ENCODE measurements around the gene GPR176.

The GPR176 gene

DNA sequence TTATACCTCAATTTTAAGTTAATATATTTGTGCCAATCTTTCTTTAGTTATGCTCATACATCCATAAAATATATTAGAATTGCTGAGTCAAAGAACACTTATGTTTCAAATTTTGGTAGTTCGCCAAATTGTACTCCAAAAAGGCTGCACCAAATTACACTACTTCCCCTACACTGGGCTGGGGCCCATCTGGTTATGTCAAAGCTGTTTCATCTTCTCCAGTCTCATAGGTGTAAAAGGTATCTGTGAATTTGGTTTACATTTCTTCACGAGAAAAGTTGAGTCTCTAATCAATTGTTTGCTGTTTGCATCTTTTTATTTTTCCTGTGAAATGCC is 138.1 kb downstream of the GPR176 start:
- no peak for DNase-seq (ENCODE audit: low spot score)
- peak overlapping the region; percentile 86 for H3K4me3 Mint-ChIP-seq
- peaks cover 18% of the 10 kb centered on the region for H3K27me3 Mint-ChIP-seq (ENCODE audit: low read depth)
- peaks cover 4% of the 10 kb centered on the region for H3K36me3 Mint-ChIP-seq (ENCODE audit: low read depth)
- H3K4me1 Mint-ChIP-seq (ENCODE audit: low read depth): peaks cover 38% of the 10 kb centered on the region
- peaks cover 3% of the 10 kb centered on the region for H3K9me3 Mint-ChIP-seq
- H3K27ac Mint-ChIP-seq: peak overlapping the region; percentile 78

DNA sequence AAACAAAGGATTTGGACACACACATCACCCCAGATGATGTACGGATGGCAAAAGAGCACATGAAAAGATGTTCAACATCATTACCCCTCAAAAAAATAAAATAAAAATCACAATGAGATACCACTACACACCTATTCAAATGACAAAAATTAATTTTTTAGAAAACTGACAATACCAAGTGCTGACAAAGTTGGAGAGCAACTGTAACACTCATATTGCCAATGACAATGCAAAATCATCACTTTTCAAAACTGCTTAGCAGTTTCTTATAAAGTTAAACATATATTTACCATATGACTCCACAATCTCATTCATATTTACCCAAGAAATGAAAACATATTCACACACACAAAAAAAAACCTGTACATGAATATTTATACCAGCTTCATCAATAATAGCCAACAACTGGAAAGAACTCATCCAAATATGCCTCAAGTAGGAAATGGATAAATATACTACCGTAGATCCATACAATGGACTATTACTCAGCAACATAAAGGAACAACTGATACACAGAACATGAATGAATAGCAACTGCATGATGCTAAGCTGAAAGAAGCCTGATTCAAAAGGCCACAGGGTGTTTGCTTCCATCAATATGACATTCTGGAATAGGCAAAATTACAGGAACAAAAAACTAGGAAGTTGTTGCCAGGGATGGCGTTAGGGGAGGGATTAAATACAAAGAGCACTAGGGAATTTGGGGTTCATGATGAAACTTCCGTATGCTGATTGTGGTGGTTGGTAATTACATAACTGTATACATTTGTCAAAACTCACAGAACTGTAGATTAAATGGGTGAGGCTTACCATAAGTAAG is 138.7 kb downstream of the GPR176 start:
- Mint-ChIP-seq H3K9me3 (peaks cover 3% of the 10 kb centered on the region), H3K36me3 (ENCODE audit: low read depth) (peaks cover 4% of the 10 kb centered on the region), H3K4me3 (peak overlapping the region; percentile 52), H3K27me3 (ENCODE audit: low read depth) (peaks cover 20% of the 10 kb centered on the region), H3K4me1 (ENCODE audit: low read depth) (peaks cover 36% of the 10 kb centered on the region), H3K27ac (no peak overlapping the region)
- DNase-seq (ENCODE audit: low spot score): no peak

DNA sequence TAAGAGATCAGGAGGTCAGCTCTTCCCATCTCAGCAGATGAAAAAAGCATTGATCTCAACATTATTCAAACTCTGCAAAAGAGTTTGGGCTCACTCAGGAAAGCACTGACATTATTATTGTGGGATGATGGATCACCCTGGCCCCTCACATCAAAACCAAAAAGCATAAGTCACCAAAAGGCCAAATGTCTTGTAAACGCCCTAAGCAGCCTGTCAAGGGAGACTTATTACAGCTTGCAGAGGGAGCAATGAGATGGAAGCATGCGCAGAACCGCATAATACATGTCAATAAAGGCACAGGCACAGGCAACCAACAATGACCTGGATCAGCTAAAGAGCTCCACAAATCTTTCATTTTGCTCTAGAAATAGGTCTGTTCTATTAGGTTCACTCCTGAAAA is 142.0 kb downstream of the GPR176 start:
- no peak overlapping the region for H3K27ac Mint-ChIP-seq
- peaks cover 3% of the 10 kb centered on the region for H3K9me3 Mint-ChIP-seq
- H3K36me3 Mint-ChIP-seq (ENCODE audit: low read depth): no peaks in the 10 kb centered on the region
- DNase-seq (ENCODE audit: low spot score): no peak
- H3K4me1 Mint-ChIP-seq (ENCODE audit: low read depth): peaks cover 33% of the 10 kb centered on the region
- peaks cover 20% of the 10 kb centered on the region for H3K27me3 Mint-ChIP-seq (ENCODE audit: low read depth)
- H3K4me3 Mint-ChIP-seq: no peak overlapping the region

DNA sequence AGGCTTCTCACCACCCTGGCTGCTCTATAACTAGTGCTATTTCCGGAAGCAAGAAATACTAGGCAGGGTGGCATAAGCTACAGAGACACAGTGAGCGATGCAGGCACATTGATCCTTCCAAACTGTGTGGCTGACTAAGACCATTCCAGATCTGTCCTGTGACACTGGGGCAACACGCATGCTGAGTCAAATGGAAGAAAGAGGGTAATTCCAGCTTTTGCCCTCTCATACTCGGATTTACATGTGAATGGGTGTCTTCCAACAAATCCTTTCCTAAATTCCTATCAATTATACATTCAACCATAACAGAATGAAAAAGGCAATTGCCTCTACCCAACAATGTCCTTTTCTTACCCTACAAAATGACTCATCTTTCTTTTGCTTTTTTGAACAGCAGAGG is 142.6 kb downstream of the GPR176 start:
- no peaks in the 10 kb centered on the region for H3K36me3 Mint-ChIP-seq (ENCODE audit: low read depth)
- no peak for DNase-seq (ENCODE audit: low spot score)
- H3K27ac Mint-ChIP-seq: no peak overlapping the region
- H3K9me3 Mint-ChIP-seq: peaks cover 3% of the 10 kb centered on the region
- H3K4me3 Mint-ChIP-seq: no peak overlapping the region
- H3K27me3 Mint-ChIP-seq (ENCODE audit: low read depth): peaks cover 20% of the 10 kb centered on the region
- H3K4me1 Mint-ChIP-seq (ENCODE audit: low read depth): peaks cover 33% of the 10 kb centered on the region

DNA sequence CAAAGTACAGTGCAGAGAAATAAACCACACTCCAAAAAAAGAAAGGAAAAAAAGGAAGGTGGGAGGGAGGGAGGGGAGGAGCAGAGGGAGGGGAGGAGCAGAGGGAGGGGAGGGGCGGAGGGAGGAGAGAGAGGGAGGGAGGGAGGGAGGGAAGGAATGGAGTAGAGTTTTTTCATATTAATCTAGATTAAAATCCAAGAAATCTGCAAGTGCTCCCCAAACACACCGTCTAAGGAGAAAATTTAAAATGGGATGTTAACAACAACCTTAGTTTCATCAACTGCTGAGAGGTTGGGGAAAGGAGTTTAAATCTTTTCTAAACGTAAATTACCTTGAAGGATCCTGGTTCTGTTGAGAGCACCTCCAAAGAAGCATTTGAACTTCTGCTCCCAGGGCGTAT is 144.0 kb downstream of the GPR176 start:
- peaks cover 20% of the 10 kb centered on the region for H3K27me3 Mint-ChIP-seq (ENCODE audit: low read depth)
- DNase-seq (ENCODE audit: low spot score): no peak
- no peaks in the 10 kb centered on the region for H3K36me3 Mint-ChIP-seq (ENCODE audit: low read depth)
- H3K27ac Mint-ChIP-seq: no peak overlapping the region
- H3K9me3 Mint-ChIP-seq: peaks cover 3% of the 10 kb centered on the region
- peaks cover 27% of the 10 kb centered on the region for H3K4me1 Mint-ChIP-seq (ENCODE audit: low read depth)
- H3K4me3 Mint-ChIP-seq: no peak overlapping the region

DNA sequence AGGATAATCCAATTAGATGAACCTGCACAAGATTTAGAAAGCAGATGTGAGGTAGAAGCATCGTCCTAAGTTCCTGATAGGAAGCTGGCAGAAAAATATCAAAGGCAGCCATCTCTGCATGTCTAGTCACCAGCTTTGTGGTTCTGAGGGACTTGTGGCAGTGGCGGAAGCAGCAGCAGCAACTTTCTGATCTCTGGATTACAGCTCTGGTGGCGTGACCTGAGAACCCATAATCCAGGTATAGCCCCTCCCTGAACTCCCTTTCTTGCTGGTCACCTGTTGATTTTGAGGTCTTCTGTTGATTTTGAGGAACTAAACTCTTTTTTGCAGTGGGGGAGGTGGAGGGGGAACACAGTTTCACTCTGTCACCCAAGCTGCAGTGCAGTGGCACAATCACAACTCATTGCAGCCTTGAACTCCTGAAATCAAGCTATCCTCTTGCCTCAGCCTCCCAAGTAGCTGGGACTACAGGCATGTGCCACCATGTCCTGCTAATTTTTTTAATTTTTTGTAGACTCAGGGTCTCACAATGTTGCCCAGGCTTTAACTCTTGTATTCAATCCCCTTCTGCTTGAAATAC is 145.3 kb downstream of the GPR176 start:
- peak overlapping the region; percentile 38 for H3K4me3 Mint-ChIP-seq
- H3K9me3 Mint-ChIP-seq: no peaks in the 10 kb centered on the region
- H3K36me3 Mint-ChIP-seq (ENCODE audit: low read depth): no peaks in the 10 kb centered on the region
- peaks cover 23% of the 10 kb centered on the region for H3K4me1 Mint-ChIP-seq (ENCODE audit: low read depth)
- peak; percentile 35 for DNase-seq (ENCODE audit: low spot score)
- peaks cover 17% of the 10 kb centered on the region for H3K27me3 Mint-ChIP-seq (ENCODE audit: low read depth)
- peak overlapping the region; percentile 45 for H3K27ac Mint-ChIP-seq

DNA sequence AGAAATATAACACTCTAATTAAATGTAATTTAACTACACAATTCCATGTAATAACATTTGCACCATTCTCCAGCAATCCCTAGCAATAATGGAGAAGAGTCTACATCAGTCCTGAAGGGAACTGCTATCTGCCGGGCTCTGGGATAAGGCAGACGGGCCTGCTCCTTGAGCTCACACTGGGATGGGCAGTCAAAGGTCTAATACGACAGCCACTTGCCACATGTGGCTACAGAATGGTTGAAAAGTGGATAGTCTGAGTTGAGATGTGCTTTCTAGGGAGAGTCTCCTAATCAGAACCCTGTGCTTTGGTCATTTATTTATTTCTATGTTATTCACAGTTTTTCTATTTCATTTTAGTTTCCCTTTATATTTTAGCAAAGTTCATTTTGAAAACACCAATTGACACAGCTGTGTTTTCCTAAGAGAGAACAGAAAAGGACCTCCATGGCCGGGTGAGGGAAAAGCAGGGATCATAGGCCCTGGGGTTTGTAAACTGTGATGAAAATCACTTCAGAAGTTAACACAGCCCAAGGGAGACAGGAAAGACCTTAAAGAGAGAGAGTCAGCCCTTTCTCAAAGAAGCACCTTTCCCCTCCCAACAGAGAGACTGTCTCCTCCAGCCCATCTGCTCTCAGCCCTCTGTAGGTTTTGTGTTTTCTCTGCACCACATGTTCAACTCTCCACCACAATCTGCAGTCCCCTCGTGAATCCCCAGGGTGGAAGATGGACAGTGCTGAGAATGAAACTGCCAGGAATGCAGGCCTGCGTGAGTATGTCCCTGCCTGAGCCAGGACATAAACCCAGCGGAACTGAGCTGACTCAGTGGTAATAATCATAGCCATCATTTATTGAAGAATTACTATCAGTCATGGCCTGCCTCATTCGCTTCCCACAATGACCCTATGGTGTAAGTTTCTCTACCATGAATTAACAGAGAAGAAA is 149.0 kb downstream of the GPR176 start:
- H3K27ac Mint-ChIP-seq: peak overlapping the region; percentile 11
- H3K36me3 Mint-ChIP-seq (ENCODE audit: low read depth): no peaks in the 10 kb centered on the region
- peaks cover 20% of the 10 kb centered on the region for H3K4me1 Mint-ChIP-seq (ENCODE audit: low read depth)
- no peaks in the 10 kb centered on the region for H3K9me3 Mint-ChIP-seq
- H3K27me3 Mint-ChIP-seq (ENCODE audit: low read depth): peaks cover under 1% of the 10 kb centered on the region
- no peak overlapping the region for H3K4me3 Mint-ChIP-seq
- no peak for DNase-seq (ENCODE audit: low spot score)

DNA sequence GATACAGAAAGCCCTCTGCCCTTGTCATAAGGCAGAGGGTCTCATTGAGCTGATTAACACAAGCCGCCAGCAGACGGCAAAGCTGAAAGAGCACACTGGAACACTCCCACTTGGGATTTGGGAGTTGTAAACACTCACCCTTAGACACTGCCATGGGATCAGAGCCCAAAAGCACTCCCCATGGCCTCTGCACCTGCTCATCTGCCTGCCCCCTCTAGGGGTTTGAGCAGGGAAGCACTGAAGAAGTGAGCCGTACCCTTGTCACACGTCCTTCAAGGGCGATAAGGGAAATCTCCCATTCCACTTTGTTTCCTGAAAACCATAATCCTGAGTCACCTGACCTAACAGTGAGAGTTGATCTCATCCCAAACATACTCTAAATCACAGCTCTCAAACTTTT is 152.1 kb downstream of the GPR176 start:
- Mint-ChIP-seq H3K9me3 (no peaks in the 10 kb centered on the region), H3K27ac (no peak overlapping the region), H3K4me1 (ENCODE audit: low read depth) (peaks cover 4% of the 10 kb centered on the region), H3K36me3 (ENCODE audit: low read depth) (no peaks in the 10 kb centered on the region), H3K27me3 (ENCODE audit: low read depth) (peaks cover 11% of the 10 kb centered on the region), H3K4me3 (no peak overlapping the region)
- no peak for DNase-seq (ENCODE audit: low spot score)

DNA sequence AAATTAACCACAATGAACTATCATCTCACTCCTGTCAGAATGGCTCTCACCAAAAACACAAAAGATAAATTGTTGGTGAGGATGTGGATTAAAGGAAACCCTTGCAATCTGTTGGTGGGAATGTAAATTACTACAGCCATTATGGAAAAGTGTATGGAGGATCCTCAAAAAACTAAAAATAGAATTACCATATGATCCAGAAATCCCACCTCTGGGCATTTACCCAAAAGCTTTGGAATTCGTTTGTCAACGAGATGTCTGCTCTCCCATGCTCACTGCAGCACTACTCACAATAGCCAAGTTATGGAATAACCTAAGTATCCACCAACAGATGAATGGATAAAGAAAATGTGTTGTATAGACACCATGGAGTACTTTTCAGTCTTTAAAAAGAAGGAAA is 159.1 kb downstream of the GPR176 start:
- DNase-seq (ENCODE audit: low spot score): no peak
- Mint-ChIP-seq H3K36me3 (ENCODE audit: low read depth) (no peaks in the 10 kb centered on the region), H3K4me3 (no peak overlapping the region), H3K27me3 (ENCODE audit: low read depth) (peaks cover 48% of the 10 kb centered on the region), H3K9me3 (no peaks in the 10 kb centered on the region), H3K27ac (no peak overlapping the region), H3K4me1 (ENCODE audit: low read depth) (no peaks in the 10 kb centered on the region)

DNA sequence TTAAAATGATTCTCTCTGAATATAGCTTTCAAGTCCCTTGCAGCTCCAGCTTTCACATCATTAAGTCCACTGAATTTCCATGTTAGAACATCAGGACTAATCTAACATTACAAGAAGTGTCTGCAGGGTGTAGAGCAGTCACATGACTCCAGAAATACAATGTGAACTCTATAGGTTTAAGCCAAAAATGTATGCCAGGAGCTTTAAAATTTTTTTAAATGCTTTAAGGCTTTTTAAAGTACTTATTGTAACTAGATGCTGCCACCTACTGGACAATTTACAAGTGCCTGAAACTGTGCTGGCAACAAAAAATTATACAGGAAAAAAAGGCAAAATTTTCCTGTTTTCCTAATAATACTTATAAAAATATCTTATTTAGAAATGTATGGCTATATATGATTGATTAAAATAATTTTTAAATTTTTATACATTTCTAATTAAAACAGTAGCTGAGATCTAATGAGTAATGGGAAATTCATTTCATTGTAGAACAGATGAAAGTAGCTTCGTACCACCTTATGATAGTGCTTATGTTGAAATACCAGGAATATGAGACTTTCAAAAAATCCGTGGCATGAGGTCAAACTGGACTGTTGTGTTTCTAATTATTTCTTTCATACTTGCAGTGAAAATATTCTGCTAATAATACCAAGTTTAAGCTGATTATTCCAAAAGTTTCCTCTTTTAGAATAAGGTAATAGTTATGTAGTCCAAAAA is 163.1 kb downstream of the GPR176 start:
- H3K9me3 Mint-ChIP-seq: no peaks in the 10 kb centered on the region
- peaks cover 56% of the 10 kb centered on the region for H3K27me3 Mint-ChIP-seq (ENCODE audit: low read depth)
- no peak overlapping the region for H3K27ac Mint-ChIP-seq
- H3K4me3 Mint-ChIP-seq: no peak overlapping the region
- no peak for DNase-seq (ENCODE audit: low spot score)
- H3K4me1 Mint-ChIP-seq (ENCODE audit: low read depth): no peaks in the 10 kb centered on the region
- no peaks in the 10 kb centered on the region for H3K36me3 Mint-ChIP-seq (ENCODE audit: low read depth)

DNA sequence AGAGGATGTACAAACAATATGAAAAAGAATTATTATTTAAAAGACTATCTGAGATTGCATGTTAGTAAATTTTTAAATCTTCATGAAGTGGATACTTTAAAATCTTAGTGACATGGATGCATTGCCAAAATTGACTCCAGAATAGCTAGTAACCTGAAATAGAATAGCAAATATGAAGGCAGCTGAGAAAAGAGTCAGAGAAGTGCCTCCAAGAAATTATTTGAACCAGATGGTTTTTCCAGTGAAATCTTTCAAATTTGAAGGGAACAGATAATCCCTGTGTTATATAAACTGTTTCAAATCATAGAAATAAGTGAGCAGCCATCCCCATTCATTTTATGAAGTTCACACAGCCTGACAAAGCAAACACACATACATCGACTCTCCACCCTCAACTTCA is 167.1 kb downstream of the GPR176 start:
- Mint-ChIP-seq H3K27ac (no peak overlapping the region), H3K36me3 (ENCODE audit: low read depth) (no peaks in the 10 kb centered on the region), H3K27me3 (ENCODE audit: low read depth) (peaks cover 66% of the 10 kb centered on the region), H3K9me3 (no peaks in the 10 kb centered on the region), H3K4me1 (ENCODE audit: low read depth) (no peaks in the 10 kb centered on the region), H3K4me3 (no peak overlapping the region)
- DNase-seq (ENCODE audit: low spot score): no peak

DNA sequence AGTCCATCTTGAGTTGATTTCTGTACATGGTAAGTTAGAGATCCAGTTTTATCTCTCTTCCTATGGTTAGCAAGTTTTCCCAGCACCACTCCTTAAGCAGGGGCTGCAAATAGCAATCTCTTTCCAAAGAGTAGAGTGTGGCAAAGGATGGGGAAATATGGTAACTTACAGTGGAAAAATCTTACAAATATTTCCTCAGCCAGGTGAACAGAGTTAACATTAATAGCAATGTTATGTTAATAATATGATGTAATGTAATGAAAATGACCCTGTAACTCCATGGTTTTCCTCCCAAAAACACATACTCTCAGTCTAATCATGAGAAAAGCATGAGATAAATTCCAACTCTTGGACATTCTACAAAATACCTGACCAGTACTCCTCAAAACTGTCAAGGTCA is 167.8 kb downstream of the GPR176 start:
- no peak for DNase-seq (ENCODE audit: low spot score)
- no peaks in the 10 kb centered on the region for H3K4me1 Mint-ChIP-seq (ENCODE audit: low read depth)
- no peak overlapping the region for H3K4me3 Mint-ChIP-seq
- H3K27ac Mint-ChIP-seq: no peak overlapping the region
- H3K36me3 Mint-ChIP-seq (ENCODE audit: low read depth): no peaks in the 10 kb centered on the region
- H3K9me3 Mint-ChIP-seq: no peaks in the 10 kb centered on the region
- peaks cover 67% of the 10 kb centered on the region for H3K27me3 Mint-ChIP-seq (ENCODE audit: low read depth)
